Measurements from ENCODE around the gene NECTIN1.
A peak's percentile ranks its signal among the peaks of the same experiment; 100 is the strongest.

DNA sequence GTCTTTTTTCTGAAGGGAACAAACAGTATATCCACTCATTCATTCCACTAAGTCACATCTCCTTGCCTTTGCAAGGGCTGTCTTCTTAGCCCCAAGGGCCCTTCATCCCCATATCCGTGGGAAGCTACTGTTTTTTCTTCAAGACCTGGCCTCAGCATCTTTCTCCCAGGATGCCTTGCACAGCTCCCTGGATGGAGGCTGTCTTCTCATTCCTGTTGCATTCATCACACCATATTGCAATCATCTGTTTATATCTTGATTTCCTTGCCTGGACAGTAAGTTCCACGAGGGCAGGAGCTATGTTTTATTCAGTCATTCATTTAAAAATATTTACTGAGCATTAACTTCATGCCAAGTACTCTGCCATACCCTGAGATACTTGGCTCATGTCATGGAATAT, 29.3 kb upstream of the NECTIN1 start:
- TF ChIP-seq, protein P1, sequence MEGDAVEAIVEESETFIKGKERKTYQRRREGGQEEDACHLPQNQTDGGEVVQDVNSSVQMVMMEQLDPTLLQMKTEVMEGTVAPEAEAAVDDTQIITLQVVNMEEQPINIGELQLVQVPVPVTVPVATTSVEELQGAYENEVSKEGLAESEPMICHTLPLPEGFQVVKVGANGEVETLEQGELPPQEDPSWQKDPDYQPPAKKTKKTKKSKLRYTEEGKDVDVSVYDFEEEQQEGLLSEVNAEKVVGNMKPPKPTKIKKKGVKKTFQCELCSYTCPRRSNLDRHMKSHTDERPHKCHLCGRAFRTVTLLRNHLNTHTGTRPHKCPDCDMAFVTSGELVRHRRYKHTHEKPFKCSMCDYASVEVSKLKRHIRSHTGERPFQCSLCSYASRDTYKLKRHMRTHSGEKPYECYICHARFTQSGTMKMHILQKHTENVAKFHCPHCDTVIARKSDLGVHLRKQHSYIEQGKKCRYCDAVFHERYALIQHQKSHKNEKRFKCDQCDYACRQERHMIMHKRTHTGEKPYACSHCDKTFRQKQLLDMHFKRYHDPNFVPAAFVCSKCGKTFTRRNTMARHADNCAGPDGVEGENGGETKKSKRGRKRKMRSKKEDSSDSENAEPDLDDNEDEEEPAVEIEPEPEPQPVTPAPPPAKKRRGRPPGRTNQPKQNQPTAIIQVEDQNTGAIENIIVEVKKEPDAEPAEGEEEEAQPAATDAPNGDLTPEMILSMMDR (conservative IDR thresholded peaks at IDR 0.05; ENCODE audit: low read depth, low read length) = no peak
- TF ChIP-seq POLR2A (IDR thresholded peaks at IDR 0.05; ENCODE audit: low read depth, low read length) = no peak
- peak; percentile 44; the same call in 1 of the 2 replicates for TF ChIP-seq CEBPB (IDR thresholded peaks at IDR 0.05; ENCODE audit: low read depth, low read length)

Data from IMR-90 (cell line).